GM21737 (cell line): Measurements from ENCODE around the gene ACOXL.
A peak's percentile ranks its signal among the peaks of the same experiment; 100 is the strongest.

ENCODE experiments used
- ATAC-seq: cut with Tn5 transposase; IDR thresholded peaks from one replicate; pipeline ENCODE4 v1.9.1; 2021; ENCODE audit warnings: mild to moderate bottlenecking, moderate library complexity; ENCODE audit not compliant: unreplicated experiment

The ACOXL gene

DNA sequence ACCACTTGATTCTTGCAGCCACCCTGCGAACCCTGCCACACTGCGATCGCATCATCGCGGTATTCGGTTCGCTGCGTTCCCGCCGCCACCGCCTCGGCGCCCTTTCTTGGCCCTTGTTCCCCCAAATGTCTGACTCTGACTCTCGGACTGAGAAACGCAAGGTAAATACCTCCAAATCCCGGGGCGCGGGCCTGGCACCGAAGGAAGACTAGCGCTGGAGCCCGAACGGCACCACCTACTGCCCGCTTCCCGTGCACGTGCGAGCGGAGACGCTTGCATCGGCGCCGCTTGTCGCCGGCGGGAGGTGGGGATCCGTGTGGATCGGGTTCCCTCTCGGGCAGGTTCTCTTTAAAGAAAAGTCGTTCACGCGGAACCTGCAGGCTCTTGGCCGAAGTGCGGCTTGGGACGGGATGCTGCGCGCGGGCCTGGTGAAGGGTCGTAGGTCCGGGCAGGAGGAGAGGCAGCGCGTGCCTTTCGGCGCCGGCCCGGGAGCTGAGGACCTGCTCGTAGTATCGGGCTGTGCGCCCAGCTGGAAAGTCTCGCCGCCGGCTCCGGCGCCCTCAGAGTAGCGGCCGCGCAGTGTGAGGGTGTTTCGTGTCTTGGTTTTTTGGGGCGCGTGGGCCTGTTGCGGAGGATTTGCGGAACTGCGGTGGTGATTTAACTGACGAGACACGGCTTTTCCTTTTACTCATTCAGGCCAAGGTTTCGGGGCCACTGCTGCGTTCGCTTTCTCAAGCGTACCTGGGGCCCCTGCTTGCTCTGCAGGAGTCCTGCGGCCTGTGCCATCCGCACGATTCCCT is 388.9 kb downstream of the ACOXL start:
- no peak for ATAC-seq

DNA sequence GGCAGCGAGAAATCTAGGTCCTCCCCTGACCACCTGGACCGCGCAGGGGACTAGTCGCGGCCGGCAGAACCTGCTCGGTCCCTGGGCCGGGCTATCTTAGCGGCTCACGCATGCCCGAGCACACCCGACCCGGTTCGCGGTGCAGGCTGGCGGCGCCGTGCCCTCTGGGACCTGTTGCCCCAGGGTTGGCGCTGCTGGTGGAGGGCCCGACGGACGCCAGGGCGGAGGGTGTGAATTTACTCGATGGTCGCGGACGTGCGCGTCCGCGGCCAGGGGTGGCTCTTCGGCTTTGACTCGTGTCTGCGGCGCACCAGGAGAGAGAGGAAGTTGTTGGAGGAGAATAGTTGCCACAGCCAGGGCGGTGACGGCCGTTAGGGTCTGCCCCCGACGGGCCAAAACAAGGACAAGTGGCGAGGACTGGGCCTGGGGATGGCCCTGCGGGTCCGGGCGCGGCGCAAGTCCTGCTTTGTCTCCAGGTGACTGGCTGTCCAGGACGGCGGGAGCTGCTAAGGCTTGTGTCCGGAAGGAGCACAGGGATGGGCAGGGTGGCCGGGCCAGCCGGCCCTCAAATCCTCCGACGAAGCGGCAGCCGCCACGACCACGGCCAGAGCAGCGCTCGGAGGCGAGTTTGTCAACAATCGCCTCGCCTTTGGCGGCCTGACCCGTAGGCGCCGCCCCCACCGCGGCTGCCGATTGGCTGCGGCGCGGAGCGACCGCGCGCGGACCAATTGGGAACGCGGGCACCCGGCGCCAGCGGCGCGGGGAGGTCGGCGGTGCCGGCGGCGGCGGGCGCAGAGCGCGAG is 389.7 kb downstream of the ACOXL start:
- ATAC-seq = peak; percentile 41

DNA sequence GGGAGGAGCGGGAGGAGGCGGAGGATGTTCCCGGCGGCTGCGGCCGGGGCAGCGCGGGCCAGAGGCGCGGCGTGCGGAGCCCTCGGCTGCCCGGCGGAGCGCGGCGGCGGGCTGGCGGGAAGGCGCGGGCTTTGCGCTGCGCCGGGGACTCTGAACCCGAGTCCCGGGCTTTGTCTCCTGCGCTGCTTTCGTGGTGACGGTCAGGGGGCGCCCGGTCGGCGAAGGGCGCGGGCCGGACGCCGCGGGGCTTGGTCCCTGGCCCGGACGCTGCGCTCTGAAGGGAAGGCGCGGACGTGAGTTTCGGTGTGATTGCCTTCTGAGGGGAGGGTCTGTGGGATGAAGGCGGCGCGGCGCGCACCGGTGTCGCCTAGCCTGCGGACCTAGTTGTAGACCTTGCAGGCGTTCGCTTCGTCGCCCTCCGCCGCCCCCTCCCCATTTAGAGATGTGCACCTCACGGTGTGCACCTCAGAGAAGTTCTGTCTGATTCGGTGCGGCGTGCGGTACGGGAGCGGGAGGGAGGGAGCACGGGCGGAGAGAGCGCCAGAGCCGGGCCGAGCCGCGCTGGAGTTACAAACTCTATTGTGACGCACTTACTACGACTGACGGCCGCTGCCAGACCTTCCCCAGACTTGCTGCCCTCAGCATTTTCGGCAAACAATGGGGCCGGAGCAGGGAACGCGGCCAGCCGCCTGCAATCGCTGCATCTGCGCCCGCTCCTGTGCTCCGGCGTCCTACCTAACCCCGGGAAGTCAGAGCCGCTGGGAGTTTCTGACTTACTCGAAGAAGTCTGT is 390.5 kb downstream of the ACOXL start:
- peak; percentile 3 for ATAC-seq

DNA sequence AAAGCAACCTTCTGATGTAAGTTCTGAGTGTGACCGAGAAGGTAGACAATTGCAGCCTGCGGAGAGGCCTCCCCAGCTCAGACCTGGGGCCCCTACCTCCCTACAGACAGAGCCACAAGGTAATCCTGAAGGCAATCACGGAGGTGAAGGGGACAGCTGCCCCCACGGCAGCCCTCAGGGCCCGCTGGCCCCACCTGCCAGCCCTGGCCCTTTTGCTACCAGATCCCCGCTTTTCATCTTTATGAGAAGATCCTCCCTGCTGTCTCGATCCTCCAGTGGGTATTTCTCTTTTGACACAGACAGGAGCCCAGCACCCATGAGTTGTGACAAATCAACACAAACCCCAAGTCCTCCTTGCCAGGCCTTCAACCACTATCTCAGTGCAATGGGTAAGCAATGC is 391.4 kb downstream of the ACOXL start:
- no peak for ATAC-seq

DNA sequence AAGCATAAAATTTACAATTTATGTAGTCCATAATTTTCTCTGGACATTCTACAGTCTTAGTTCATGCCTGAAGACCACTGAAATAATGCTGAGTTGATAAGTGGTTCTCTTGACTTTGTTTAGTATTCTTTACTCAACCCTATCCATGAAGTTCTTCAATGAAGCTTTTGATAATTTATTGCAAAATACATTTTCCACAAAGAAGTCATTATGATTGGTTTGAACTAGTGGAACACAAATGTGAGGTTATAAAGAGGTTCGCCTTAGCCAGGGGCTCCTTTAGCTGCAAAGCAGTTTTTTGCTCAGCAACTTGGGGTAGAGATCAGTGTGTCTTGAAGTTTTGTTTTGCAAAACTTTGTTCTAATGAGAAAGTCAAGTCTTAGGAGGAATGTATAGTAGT is 394.2 kb downstream of the ACOXL start:
- no peak for ATAC-seq

DNA sequence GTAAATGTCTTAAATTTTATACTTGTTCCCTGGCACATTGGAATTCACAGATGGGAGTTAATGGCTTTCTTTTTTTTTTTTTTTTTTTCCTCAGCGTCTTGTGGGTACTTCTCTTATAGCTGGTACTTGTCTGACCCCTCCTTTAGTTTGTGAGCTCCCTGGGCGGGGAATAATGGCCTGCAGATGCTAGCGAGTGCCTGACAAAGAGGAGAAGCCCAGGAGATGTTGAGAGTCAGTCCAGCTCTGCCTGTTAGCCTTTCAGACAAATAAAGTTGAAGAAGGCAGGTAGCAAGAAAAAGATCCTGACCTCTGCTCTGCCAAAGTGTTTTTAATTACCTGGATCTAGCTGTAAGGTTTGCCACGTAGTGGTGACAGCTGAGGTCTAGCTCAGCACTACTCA is 395.0 kb downstream of the ACOXL start:
- ATAC-seq = no peak

DNA sequence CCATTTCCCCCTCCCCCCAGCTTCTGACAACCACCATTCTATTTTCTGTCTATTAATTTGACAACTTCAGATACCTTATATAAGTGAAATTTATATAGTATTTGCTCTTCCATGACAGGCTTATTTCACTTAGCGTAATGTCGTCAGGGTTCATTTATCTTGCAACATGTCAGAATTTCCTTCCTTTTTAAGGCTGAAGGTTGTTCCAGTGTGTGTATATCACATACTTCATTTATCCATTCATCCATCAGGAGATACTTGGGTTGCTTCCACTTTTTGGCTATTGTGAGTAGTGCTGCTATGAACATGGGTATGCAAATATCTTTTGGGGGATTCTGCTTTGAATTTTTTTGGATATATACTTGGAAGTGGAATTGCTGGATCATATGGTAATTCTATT is 395.7 kb downstream of the ACOXL start:
- no peak for ATAC-seq

DNA sequence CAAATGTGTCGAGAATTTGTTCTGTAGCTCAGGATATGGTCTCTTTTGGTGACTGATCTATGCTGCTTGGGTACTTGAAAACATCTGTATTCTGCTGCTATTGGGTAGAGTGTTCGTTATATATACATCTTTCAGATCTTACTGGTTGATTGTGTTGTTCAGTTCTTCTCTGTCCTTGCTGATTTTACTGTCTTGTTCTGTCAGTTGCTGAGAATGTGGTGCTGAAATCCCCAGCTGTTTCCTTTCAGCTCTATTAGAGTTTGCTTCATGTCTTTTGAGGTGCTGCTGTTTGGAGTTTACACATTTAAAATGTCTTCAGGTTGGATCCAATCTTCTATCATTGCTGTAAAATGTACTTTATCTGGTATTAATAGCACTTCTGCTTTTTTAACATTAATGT is 401.2 kb downstream of the ACOXL start:
- no peak for ATAC-seq

DNA sequence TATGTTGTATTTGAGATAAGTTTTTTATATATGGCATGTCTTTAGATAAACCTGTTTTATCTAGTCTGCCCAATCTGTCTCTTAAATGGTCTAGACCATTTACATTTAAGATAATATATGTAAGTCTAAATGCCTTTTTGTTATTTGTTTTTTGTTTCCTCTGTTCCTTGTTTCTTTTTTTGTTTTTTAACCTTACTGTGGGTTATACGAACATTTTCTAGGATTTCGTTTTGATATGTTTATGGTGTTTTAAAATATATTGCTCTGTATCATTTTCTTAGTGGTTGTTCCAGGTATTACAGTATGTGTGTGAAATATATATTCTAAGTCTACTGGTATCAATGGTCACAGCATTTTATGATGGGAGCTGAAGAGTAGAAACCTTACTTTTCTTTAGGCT is 401.7 kb downstream of the ACOXL start:
- ATAC-seq = no peak

DNA sequence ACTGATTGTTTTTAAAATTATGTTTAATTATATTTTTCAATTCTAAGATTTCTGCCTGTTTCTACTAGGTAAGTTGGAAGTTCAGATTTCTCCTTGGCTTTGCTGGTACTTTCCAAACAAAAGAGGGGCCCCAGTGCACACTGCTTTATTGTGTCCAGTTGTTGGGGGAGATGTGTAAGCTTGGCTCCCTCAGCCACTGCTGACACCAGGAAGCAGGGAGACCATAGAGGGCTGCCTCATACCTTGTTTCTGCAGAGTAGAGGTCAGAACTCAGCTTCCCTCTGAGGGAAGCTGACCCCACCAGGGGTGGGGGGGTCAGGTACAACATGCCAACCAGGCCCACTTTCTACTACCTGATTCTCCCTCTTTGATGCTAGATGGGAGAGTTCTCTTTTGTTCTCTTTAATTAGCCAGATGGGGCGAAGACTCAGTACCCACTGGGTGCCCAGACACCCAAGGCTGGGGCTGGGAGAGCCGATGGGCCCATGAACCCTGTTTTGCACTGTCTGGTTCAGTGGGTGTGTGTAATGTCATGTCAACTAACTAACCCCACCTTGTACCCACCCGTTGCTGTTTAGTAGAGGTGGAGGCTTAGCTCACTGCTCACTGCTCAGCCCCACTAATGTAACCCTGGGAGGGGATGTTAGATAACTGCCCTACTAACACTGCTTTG is 403.0 kb downstream of the ACOXL start:
- no peak for ATAC-seq

DNA sequence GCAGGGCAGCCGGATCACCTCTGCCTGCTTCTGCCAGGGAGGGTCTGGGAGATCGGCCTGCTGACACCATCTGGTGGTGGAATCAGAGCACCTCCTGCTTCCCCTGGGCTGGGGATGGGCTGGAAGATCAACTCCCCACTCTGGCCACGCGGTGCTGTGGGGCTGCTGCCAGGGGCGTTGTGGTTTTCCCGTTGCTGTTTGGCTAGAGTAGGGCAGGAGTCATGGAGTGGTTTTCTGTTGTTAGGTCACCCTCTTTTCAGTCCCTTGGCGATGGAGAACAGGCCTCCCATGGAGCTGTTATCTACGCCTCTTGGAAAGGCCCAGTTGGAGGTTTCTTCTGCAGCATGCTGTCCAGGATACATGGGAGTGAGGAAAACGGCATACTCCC is 403.5 kb downstream of the ACOXL start:
- no peak for ATAC-seq

DNA sequence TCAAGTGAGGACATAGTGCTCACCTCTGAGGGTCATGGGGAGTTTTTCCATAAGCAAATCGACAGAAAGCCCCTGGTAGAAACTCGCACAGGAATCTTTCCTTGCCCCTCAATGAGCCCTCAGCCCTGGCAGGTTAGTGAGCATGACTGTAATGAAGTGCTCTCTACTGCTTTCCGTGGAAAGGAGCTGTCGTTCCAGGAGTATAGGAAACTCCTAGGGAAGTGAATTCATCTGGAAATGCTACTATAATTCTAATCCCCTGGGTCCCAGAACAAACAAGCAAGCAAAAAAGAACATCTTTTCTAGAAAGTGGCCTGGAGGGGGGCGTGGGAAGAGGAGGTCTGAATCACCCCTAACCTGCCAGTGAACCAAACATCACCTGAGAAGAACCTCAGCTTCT is 406.5 kb downstream of the ACOXL start:
- no peak for ATAC-seq

DNA sequence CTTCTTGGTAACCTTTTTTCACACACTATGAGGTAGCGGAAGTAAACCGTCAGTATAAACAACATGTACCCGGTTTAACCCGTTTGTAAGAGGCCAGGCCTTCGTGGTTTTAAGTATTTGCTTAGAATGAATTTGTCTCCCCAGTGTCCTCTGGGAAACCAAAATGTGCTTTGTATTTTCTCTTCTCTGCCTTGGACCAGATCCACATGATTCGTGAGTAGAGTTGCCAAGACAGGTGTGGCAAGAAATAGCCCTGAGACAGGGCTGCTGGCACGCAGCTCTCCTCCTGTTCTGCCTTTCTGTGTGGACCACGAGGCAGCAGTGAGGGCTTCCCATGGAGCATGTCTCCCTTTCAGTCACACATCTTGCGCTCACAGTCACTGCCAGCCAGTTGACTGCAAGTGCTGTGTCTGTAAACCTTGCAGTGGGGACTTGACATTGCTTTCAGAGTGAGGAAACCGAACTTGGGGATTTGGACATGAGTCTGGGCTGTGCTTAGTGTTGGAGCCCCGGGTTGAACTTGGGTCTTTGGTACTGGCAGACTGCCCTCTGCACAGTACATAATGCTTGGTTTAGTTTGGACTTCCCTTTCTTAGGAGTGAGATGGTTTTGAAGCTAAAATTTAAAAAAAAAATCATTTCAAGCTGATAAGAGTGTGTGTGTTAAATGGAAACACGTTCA is 407.4 kb downstream of the ACOXL start:
- ATAC-seq = no peak

DNA sequence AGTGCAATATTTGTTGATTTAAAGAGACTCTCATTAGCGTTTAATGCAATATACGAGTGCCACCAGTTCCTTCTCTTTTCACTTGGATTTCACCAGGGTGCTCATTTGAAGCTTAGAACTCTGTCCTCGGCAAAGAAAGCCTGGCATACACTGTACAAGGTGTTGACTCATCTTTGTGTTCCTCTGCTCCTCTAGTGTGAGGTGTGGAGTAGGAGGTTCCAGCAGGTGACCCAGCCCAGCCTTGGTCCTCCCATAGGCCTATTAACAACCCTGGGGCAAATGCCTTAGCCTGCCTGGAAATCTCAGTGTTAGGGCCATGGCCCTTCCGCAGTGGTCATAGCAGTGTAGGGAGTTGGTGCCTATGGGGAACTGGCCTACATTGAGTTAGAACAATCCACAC is 408.4 kb downstream of the ACOXL start:
- no peak for ATAC-seq

DNA sequence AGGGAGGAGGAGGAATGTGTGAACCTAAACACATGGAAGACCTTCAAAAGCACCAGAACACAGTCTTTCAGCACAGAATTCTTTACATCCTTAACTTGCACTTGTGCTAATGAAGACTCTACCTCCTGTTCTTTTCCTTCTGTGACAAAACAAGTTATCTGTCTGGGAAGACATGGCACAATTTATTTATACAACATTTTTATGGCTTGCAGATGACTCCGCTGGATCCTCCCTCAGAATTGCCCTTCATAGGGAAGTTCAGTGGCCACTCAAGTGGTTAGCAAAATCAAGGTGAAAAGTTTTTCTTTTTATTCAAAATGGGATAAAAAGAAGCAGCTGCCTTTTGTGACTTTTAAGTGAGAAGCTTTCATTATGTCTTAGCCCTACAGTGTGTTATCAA is 409.7 kb downstream of the ACOXL start:
- no peak for ATAC-seq

DNA sequence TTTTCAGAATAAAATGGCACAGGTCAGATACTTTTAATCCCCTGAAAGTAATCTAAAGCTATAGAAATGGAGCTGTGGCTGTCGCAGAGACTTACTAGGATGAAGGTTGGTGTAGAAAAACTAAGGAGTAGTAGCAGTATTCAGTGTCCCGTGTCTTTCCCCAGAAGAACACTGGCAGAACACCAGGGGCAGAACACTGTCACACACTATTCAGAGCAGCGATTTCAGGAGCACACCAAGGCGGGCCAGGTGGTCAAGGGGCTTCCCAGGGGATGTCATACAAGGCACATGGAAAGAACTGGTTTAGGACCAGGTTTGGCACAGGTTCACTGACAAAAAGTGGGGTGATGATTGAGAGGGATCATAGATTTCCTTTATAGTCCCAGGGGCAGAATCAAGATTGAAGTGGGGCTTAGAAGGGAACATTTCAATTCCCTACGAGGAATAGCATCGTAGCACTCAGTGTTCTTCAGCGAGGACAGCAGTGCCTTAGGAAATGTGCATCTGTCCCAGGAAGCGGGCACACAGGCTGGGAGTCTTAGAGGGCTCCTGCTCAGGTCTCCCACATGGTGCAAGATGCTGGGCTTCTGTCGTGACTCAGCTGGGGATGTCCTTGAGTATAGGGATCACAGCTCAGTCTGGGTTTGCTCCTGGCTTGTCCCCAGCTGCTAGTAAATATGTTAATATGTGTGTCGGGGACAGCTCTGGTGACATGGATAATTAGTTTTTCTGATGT is 410.9 kb downstream of the ACOXL start:
- no peak for ATAC-seq

DNA sequence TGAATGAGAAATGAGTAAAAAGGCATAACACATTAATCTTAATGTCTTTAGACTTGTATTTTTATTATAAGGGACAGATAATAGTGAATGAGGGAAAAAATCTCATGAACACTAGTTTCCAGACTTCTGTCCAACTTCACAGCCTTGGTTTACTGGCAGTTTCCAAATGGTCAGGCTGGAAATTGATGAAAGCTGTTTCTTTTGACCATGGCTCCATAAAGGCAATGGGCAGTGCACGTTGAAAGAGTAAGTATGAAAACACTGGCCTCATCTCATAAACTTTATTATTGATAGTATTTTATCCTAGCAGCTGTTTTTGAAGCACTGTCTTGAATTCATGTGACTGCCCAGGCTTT is 411.4 kb downstream of the ACOXL start:
- no peak for ATAC-seq

DNA sequence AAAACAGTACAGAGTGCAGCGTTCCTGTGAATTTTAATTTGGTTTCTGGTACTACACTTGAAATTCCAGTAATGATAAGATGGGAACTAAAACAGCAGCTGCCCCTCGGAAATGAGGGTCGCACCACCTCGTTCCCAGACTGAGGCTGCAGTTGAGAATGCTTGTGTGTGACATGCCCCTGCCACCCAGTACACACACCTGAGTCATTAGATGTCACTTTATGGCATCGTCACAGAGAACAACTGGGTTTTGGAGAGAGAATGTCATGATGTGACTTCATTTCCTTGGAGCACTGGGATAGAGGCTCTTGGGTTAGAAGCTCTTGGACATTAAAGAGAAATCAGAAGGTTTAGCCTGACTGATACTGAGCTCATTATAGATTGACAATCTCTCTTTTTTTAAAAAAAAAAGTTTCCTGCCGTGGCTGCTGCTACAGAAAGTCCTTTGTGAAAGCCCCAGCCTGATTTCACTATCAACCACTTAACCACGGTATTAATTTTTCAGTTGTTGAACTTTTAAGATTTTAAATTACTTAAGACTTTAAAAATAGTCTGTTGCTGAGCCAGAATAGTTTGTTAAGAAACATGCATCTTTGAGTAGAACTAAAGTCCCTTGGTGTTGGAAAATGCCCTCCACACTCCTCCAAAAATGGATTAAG is 412.9 kb downstream of the ACOXL start:
- no peak for ATAC-seq

DNA sequence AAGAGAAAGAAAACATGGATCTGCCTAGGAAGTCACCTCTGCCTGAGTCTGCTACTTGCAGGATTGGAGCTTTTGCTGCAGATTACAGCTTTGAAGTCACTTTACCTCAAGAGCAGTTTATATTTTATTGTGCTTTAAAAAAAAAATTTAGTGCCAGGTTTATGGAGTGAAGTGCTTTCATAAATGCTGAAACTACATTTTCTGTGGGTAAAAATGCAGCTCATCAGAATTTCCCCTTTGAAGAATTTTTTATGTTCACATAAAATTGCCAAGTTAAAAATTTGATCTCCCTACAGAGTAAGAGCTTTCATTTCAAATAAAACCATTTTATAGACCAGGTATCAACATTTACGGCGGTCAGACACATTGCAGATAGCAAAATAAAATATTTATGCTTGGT is 413.6 kb downstream of the ACOXL start:
- ATAC-seq = no peak
